Ishikawa (cell line): Measurements from ENCODE around the gene PLA2G4E.

Experiments used
- CEBPB ChIP-seq: IDR thresholded peaks from 2 replicates; pipeline ENCODE4 v1.6.1; 2012
- CREB1 ChIP-seq: IDR thresholded peaks from 2 replicates; pipeline ENCODE4 v1.6.1; 2012; ENCODE audit warnings: low read depth
- EGR1 ChIP-seq: IDR thresholded peaks from 2 replicates; pipeline ENCODE4 v1.6.1; 2012
- EP300 ChIP-seq: IDR thresholded peaks from 2 replicates; pipeline ENCODE4 v1.6.1; 2012; ENCODE audit warnings: borderline replicate concordance
- FOXM1 ChIP-seq: IDR thresholded peaks from 2 replicates; pipeline ENCODE4 v1.6.1; 2012; ENCODE audit warnings: low read depth, borderline replicate concordance
- MAX ChIP-seq: IDR thresholded peaks from 2 replicates; pipeline ENCODE4 v1.6.1; 2012
- NFIC ChIP-seq: IDR thresholded peaks from 2 replicates; pipeline ENCODE4 v1.6.1; 2012
- RAD21 ChIP-seq: IDR thresholded peaks from 2 replicates; pipeline ENCODE4 v1.6.1; 2012; ENCODE audit warnings: low read depth
- REST ChIP-seq: IDR thresholded peaks from 2 replicates; pipeline ENCODE4 v1.6.1; 2012; ENCODE audit warnings: low read depth, mild to moderate bottlenecking
- TAF1 ChIP-seq: IDR thresholded peaks from 2 replicates; pipeline ENCODE4 v1.6.1; 2012; ENCODE audit warnings: low read depth, mild to moderate bottlenecking
- TCF12 ChIP-seq: IDR thresholded peaks from 2 replicates; pipeline ENCODE4 v1.6.1; 2012; ENCODE audit warnings: low read depth
- TEAD4 ChIP-seq: IDR thresholded peaks from 2 replicates; pipeline ENCODE4 v1.6.1; 2012
- USF1 ChIP-seq: IDR thresholded peaks from 2 replicates; pipeline ENCODE4 v1.6.1; 2012
- YY1 ChIP-seq: IDR thresholded peaks from 2 replicates; pipeline ENCODE4 v1.6.1; 2012; ENCODE audit warnings: low read depth
- ZBTB7A ChIP-seq: IDR thresholded peaks from 2 replicates; pipeline ENCODE4 v1.6.1; 2012; ENCODE audit warnings: low read depth

The PLA2G4E gene

GRCh38 chr15:42032376-42033213 lies 11.8 kb upstream of the PLA2G4E start:
- TF ChIP-seq TEAD4: no peak
- no peak for TF ChIP-seq RAD21
- TF ChIP-seq MAX: no peak
- no peak for TF ChIP-seq CREB1
- no peak for TF ChIP-seq ZBTB7A
- TF ChIP-seq NFIC: no peak
- no peak for TF ChIP-seq CEBPB
- no peak for TF ChIP-seq EGR1
- no peak for TF ChIP-seq YY1
- TF ChIP-seq EP300: no peak
- no peak for TF ChIP-seq TAF1
- no peak for TF ChIP-seq TCF12
- TF ChIP-seq FOXM1: no peak

- TF ChIP-seq MAX (no peak), CEBPB (no peak)
These were observed 10.5 kb upstream of the PLA2G4E start for GRCh38 chr15:42031198-42031915.

- TF ChIP-seq TCF12: no peak
- no peak for TF ChIP-seq FOXM1
- TF ChIP-seq NFIC: no peak
- no peak for TF ChIP-seq CEBPB
- no peak for TF ChIP-seq TEAD4
- TF ChIP-seq CREB1: no peak
These were observed 6.7 kb upstream of the PLA2G4E start for GRCh38 chr15:42027521-42027920.

GRCh38 chr15:42024303-42024702 lies 3.5 kb upstream of the PLA2G4E start:
- TF ChIP-seq EGR1 (no peak), MAX (no peak), CREB1 (no peak)

- no peak for TF ChIP-seq REST
- no peak for TF ChIP-seq FOXM1
- TF ChIP-seq TEAD4: no peak
- no peak for TF ChIP-seq YY1
- no peak for TF ChIP-seq NFIC
- TF ChIP-seq MAX: no peak
- no peak for TF ChIP-seq RAD21
- TF ChIP-seq TAF1: no peak
- TF ChIP-seq USF1: no peak
- TF ChIP-seq TCF12: no peak
- TF ChIP-seq CREB1: no peak
- TF ChIP-seq ZBTB7A: no peak
- TF ChIP-seq EGR1: no peak
- TF ChIP-seq EP300: no peak
- no peak for TF ChIP-seq CEBPB
These were observed 751 bp upstream of the PLA2G4E start for GRCh38 chr15:42021593-42021992.

- no peak for TF ChIP-seq CREB1
These were observed 2.3 kb downstream of the PLA2G4E start for GRCh38 chr15:42018306-42019224.

- no peak for TF ChIP-seq FOXM1
- no peak for TF ChIP-seq MAX
- no peak for TF ChIP-seq CEBPB
- no peak for TF ChIP-seq CREB1
These were observed 3.9 kb downstream of the PLA2G4E start for GRCh38 chr15:42016971-42017370.
